ENCODE data around the gene HLA-DMB. TPM values are rescaled to one million over a fixed set of nuclear protein-coding genes. Genes with fewer than 3 reads are reported as not detected.

Gene HLA-DMB
- 10 to 100 TPM; 53.3 to 74.8 (median 60.1) TPM for polyA plus RNA-seq (ENCODE audit: insufficient read length in 3 of 3)
- long read RNA-seq, donor 1, full-length matches to known transcripts: 30 of 77 reads
- long read RNA-seq, donor 1, partial matches to known transcripts: 22 of 77 reads
- long read RNA-seq, donor 1, other reads (novel, unspliced or antisense): 25 of 77 reads
- long read RNA-seq, donor 2, full-length matches to known transcripts: 39 of 106 reads
- long read RNA-seq, donor 2, partial matches to known transcripts: 52 of 106 reads
- long read RNA-seq, donor 2, other reads (novel, unspliced or antisense): 15 of 106 reads
- long read RNA-seq, donor 3, full-length matches to known transcripts: 31 of 100 reads
- long read RNA-seq, donor 3, partial matches to known transcripts: 57 of 100 reads
- long read RNA-seq, donor 3, other reads (novel, unspliced or antisense): 12 of 100 reads
- long read RNA-seq, donor 4, full-length matches to known transcripts: 49 of 80 reads
- long read RNA-seq, donor 4, partial matches to known transcripts: 6 of 80 reads
- long read RNA-seq, donor 4, other reads (novel, unspliced or antisense): 25 of 80 reads
- long read RNA-seq, donor 5, full-length matches to known transcripts: 13 of 24 reads
- long read RNA-seq, donor 5, partial matches to known transcripts: 0 of 24 reads
- long read RNA-seq, donor 5, other reads (novel, unspliced or antisense): 11 of 24 reads
- long read RNA-seq, donor 6, full-length matches to known transcripts: 56 of 123 reads
- long read RNA-seq, donor 6, partial matches to known transcripts: 58 of 123 reads
- long read RNA-seq, donor 6, other reads (novel, unspliced or antisense): 9 of 123 reads
- long read RNA-seq, donor 7, full-length matches to known transcripts: 16 of 67 reads
- long read RNA-seq, donor 7, partial matches to known transcripts: 41 of 67 reads
- long read RNA-seq, donor 7, other reads (novel, unspliced or antisense): 10 of 67 reads
- long read RNA-seq, donor 8, full-length matches to known transcripts: 2 of 7 reads
- long read RNA-seq, donor 8, partial matches to known transcripts: 5 of 7 reads
- long read RNA-seq, donor 8, other reads (novel, unspliced or antisense): 0 of 7 reads
- long read RNA-seq, donor 9, full-length matches to known transcripts: 54 of 88 reads
- long read RNA-seq, donor 9, partial matches to known transcripts: 5 of 88 reads
- long read RNA-seq, donor 9, other reads (novel, unspliced or antisense): 29 of 88 reads
- long read RNA-seq, donor 10, full-length matches to known transcripts: 18 of 83 reads
- long read RNA-seq, donor 10, partial matches to known transcripts: 50 of 83 reads
- long read RNA-seq, donor 10, other reads (novel, unspliced or antisense): 15 of 83 reads
- long read RNA-seq, donor 11, full-length matches to known transcripts: 20 of 59 reads
- long read RNA-seq, donor 11, partial matches to known transcripts: 27 of 59 reads
- long read RNA-seq, donor 11, other reads (novel, unspliced or antisense): 12 of 59 reads
- long read RNA-seq, donor 12, full-length matches to known transcripts: 43 of 124 reads
- long read RNA-seq, donor 12, partial matches to known transcripts: 60 of 124 reads
- long read RNA-seq, donor 12, other reads (novel, unspliced or antisense): 21 of 124 reads
- long read RNA-seq, donor 13, full-length matches to known transcripts: 14 of 49 reads
- long read RNA-seq, donor 13, partial matches to known transcripts: 26 of 49 reads
- long read RNA-seq, donor 13, other reads (novel, unspliced or antisense): 9 of 49 reads
- long read RNA-seq, donor 14, full-length matches to known transcripts: 32 of 64 reads
- long read RNA-seq, donor 14, partial matches to known transcripts: 9 of 64 reads
- long read RNA-seq, donor 14, other reads (novel, unspliced or antisense): 23 of 64 reads
- long read RNA-seq, donor 15, full-length matches to known transcripts: 53 of 109 reads
- long read RNA-seq, donor 15, partial matches to known transcripts: 35 of 109 reads
- long read RNA-seq, donor 15, other reads (novel, unspliced or antisense): 21 of 109 reads
- long read RNA-seq, donor 16, full-length matches to known transcripts: 44 of 150 reads
- long read RNA-seq, donor 16, partial matches to known transcripts: 81 of 150 reads
- long read RNA-seq, donor 16, other reads (novel, unspliced or antisense): 25 of 150 reads

DNA sequence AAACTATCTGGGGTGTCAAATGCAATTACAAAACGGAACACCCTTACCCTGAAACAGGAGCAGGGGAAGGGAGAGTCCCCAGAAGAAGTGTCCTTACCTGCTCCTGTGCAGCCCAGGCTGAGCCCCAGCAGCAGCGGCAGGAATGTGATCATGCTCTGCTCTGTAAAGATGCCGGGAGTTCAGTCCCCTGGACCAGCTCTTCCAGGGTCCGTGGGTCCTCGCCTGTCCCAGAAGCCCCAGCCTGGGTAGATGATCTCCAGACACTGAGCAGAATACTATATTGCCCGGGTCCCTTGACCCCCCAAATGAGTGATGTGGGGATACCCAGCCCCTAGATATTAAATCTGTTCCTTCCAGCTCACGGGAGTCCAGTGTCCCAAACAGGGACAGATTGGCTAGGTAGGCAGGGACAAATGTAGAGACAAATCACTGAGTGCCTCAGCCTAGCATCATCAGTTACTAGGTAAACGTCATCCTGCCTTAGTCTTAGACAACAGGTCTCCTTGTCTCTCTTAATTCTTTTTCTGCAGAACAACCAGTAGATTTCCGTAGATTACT, at the start of gene HLA-DMB:
HLA-DMB (minus strand) TSS at position 373 of the 558 bp plus-strand sequence; CDS start at position 152, 221 bp downstream.
- DNase-seq: peak; percentile 87

DNA sequence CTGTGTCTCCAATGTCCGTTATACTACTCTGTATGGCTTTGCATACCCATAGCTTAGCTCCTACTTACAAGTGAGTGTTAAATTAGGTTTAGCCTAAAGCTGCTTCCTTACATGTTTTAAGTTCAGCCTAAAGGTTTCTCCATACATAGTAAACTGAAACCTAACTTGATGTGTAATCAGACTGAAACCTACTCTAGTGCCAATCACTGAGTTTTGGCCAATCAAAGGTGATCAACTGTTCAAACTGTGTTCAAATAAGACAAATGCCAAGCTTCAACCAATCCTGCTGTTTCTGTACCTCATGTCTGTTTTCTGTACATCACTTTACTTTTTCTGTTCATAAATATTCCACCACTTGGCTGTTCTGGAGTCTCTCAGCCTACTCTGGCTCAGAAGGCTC, 48.5 kb upstream of the HLA-DMB start:
- DNase-seq: no peak

DNA sequence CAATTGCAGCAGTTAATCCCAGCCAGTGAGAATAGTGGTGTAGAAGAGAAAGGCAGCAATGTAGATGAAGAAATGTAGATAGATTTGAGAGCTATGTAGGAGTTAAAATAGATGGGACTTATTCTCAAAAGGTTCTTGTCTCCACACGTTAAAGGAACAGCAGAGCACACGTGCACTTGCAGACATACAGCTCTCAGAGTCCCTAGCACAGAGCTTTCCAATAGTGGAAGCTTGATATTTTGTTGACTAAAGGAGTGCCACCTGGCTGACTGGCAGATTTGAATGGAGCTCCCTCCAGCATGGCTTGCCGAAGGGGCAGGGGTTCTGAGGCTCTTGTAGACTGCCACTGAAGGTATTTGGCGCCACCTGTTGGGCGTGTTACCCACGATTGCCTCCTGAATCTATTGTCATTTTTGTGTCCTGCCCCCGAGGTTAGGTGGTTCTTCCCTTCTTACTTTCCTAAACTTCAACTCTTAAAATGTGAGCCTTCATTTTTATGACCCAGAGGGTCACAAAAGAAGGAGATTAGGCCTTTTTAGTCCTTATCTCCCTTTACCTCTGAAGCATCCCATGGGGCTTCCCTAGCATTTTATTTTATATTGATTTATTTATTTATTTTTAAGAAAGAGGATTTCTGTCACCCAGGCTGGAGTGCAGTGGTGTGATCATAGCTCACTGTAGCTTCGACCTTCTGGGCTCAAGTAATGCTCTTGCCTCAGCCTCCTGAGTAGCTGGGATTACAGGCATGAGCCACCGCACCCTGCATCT, 44.0 kb upstream of the HLA-DMB start:
- peak; percentile 82 for DNase-seq

DNA sequence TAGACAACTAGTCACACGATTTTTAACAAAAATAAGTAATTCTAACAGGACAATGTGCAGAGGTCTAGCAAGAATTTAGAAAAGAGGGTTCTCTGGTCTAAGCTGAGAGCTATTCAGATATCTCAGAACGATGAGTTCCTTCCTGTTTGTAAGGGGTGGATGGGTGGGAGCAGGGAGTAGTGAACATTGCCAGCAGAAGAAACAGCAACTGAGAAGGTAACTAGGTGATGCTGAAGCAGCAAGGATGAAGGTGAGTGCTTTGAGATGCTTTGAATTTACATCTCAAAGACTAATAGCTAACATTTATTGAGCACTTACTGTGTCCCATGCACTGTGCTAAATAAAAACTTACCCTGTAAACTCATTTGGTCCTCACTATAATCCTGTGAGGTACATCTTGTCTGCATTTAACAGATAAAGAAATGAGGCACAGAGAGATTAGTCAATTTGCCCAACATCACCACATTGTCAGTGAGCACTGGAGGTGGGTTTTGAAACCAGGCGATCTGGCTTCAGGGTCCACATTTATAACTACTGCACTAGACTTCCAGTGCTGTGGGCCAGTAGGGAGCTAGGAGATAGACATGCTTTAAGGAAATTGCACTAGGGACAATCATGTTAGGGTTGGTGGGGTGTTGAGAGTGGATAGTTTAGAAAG, 43.3 kb upstream of the HLA-DMB start:
- no peak for DNase-seq

DNA sequence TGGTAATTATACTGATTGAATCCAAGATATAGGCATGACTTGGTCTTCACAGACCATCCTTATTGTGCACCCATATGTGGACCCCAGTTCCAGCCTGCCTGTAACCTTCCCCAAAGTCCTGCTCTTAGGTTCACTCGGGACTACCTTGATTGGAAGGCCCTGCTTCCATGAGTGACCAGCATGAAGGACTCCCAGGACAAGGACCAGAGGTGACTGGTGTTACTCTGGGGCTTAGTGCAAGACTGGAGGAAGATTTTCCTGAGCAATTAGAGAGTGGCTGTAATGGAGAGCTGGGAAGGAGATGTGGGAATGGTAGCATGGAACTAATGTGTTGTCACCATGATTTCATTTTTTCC, 42.6 kb upstream of the HLA-DMB start:
- no peak for DNase-seq

DNA sequence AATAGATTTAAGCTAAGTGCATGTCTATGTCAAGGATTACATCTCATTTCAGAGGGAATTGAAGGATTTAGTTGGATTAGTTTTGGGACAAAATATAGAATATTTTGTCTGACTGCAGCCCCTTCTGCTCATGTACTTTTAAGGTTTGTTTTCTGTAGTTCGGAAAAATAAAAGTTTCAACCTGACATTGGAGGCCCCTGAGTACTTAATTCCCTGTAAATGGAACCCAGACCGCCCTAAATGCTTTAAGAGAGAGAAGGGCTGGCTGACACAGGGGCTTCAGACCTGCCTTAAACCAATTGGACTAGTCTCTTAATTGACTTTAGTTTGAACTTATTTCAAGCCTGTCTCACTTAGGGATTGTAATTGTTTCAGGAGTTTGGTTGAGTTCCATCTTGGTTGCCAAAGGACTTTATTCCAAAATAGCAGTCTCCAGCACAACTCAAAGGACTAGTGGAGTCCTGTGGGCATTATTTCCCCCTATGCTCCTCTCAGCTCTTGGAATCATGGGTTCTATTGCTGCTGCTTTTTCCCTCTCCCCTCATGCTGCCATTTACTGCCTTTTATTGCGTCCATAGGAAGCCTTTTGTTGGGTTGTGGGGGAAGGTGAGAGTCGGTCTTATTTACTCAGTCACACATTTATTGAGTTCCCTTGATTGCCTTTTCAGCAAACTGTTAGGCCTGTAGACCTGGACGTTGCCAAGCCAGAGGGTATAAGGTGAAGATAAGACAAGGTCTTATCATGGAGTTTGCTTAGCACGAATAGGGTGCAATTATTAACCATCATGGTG, 42.1 kb upstream of the HLA-DMB start:
- DNase-seq: no peak

DNA sequence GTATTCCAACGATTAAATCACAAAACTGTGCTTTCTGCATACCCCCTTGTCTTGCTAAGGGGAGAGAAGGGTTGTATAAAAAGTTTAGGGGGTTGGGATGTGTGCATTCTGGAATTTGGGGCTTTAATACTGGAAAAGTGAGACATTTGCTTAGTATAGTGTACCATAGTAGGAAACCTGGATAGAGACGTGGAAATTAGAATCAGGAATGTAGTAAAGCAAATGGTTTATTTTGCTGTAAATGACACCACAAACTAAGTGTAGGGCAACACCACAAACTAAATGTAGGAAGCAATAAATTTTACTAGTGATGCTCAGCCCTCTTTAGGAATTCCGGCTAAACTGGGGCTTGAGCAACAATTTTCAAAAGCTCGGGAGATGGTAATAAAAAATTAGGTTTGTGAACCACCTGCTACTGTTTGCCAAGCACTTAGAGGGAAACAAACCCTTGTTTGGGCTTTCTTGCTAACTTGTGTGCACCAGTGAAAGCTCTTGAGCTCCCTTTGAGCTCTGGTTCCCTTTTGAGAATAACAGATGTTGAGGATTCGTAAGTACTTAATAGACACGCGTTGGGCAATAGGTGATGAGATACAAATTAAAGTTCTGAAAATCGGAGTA, 41.4 kb upstream of the HLA-DMB start:
- no peak for DNase-seq

DNA sequence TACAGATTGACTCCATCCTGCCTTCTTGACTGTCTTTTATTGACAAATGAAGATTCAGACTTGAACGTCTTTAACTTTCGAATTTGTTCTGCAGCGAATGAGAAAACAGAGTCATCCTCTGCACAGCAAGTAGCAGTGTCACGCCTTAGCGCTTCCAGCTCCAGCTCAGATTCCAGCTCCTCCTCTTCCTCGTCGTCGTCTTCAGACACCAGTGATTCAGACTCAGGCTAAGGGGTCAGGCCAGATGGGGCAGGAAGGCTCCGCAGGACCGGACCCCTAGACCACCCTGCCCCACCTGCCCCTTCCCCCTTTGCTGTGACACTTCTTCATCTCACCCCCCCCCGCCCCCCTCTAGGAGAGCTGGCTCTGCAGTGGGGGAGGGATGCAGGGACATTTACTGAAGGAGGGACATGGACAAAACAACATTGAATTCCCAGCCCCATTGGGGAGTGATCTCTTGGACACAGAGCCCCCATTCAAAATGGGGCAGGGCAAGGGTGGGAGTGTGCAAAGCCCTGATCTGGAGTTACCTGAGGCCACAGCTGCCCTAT, 39.7 kb upstream of the HLA-DMB start:
- DNase-seq: no peak

DNA sequence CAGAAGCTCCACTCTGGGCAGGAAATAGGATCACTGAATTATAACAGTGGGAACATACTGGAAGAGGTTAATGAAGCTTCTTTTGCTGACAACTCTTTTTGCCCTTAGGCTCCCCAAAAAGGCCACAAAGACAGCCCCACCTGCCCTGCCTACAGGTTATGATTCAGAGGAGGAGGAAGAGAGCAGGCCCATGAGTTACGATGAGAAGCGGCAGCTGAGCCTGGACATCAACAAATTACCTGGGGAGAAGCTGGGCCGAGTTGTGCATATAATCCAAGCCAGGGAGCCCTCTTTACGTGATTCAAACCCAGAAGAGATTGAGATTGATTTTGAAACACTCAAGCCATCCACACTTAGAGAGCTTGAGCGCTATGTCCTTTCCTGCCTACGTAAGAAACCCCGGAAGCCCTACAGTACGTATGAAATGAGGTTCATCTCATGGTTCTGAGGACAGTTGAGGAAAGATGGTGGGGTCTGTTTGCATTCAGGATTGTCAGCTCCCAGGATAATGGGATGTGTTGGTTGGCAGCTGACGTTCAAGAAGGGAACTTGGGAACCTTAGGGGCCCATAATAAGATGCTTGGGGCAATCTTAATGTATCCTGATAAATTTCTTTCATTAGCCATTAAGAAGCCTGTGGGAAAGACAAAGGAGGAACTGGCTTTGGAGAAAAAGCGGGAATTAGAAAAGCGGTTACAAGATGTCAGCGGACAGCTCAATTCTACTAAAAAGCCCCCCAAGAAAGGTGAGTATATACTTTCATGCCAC, 39.1 kb upstream of the HLA-DMB start:
- no peak for DNase-seq

DNA sequence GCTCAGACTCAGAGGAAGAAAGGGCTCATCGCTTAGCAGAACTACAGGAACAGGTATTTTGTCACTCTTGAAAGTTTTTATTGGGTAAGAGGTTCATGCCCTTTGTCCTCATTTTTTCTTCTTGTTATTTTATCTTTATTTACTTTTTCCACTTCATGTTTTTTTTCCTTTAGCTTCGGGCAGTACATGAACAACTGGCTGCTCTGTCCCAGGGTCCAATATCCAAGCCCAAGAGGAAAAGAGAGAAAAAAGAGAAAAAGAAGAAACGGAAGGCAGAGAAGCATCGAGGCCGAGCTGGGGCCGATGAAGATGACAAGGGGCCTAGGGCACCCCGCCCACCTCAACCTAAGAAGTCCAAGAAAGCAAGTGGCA, 37.1 kb upstream of the HLA-DMB start:
- DNase-seq: no peak

DNA sequence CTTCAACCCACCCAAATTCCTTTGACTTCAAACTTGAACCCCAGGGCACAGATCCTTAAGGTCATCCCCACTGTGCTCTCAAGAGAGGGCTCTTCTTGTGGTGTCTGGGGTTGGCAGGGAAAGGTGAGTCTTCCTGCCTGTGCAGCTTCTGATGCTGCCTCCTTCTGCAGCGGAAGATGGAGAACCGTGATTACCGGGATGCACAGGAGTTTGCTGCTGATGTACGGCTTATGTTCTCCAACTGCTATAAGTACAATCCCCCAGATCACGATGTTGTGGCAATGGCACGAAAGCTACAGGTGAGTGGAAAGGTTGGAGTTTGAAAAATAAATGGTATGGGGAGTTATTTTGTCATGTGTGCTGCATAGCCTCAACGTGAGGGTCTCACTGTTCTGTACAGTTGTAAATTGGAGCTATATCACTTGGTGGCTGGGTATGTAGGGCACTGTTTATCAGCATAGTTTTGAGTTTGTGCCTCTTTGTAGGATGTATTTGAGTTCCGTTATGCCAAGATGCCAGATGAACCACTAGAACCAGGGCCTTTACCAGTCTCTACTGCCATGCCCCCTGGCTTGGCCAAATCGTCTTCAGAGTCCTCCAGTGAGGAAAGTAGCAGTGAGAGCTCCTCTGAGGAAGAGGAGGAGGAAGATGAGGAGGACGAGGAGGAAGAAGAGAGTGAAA, 36.6 kb upstream of the HLA-DMB start:
- DNase-seq: no peak

DNA sequence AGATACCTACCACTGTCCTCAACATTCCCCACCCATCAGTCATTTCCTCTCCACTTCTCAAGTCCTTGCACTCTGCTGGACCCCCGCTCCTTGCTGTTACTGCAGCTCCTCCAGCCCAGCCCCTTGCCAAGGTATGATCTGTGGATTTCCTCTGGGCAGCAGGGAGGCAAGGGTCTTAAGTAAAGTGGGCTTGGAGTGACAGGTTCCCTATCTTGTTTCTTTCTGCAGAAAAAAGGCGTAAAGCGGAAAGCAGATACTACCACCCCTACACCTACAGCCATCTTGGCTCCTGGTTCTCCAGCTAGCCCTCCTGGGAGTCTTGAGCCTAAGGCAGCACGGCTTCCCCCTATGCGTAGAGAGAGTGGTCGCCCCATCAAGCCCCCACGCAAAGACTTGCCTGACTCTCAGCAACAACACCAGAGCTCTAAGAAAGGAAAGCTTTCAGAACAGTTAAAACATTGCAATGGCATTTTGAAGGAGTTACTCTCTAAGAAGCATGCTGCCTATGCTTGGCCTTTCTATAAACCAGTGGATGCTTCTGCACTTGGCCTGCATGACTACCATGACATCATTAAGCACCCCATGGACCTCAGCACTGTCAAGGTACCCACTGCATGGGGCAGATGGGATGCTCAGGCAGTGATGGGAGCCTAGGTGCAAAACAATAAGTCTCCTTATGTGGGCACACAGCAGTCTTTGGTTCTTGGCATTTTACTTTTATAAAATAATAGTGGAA, 35.7 kb upstream of the HLA-DMB start:
- DNase-seq: no peak

DNA sequence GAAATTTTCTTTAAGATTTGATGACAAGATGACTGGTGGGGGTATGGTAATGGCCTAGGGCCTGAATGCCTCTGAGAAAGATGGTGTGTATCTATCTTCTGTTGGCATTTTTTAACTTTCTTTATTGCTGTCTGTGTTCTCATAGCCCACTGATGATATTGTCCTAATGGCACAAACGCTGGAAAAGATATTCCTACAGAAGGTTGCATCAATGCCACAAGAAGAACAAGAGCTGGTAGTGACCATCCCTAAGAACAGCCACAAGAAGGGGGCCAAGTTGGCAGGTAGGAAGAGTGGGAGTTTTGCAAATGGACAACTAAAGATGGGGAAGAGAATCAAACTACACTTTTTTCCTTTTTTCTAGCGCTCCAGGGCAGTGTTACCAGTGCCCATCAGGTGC, 35.1 kb upstream of the HLA-DMB start:
- DNase-seq: no peak

DNA sequence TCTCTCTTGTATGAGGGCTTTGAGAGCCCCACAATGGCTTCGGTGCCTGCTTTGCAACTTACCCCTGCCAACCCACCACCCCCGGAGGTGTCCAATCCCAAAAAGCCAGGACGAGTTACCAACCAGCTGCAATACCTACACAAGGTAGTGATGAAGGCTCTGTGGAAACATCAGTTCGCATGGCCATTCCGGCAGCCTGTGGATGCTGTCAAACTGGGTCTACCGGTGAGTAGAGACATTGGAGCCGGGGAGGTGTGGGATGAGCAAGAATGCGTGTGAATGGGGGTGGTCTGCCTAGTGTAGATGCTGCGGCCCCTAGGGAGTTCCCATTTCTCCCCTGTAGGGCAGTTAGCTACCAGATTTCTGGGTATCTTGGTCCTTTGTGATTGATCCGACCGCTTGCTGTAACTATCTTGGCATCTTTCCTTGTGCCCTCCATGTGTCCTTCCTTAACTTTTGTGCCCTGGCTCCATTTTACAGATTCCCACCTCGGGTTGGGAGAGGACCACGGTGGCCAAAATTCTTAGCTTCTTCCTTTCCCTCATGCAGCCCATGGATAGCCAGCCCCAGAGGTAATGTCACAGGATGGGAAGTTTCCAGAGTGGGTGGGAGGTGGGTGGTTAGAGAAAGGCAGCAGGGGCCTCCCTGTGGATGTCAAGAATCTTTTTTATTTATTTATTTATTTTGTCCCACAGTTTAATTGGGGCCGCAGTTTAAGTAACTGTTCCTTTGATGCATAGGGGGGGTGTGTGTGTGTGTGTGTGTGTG, 33.9 kb upstream of the HLA-DMB start:
- no peak for DNase-seq
